Iris pigment epithelial cell (primary cell): ENCODE results near the gene KIF25.

Experiments used
- DNase-seq: peaks from one replicate; pipeline ENCODE4 v3.0.0-alpha.2; 2011; ENCODE audit warnings: low read depth

The KIF25 gene

DNA sequence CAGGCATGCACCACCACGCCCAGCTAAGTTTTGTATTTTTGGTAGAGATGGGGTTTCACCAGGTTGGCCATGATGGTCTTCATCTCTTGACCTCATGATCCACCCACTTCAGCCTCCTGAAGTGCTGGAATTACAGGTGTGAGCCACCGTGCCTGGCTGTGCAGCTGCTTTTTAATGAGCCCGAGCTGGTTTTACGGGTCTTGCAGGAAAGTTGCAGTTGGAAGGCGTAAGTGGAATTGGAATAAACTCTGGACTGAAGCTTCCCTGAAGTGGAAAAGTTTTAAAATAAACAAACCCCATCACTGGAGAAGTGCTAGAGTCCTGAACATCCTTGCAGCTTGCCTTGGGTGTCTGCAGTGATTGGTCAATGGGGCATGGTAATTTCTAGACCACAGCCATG, 40.4 kb downstream of the KIF25 start:
- DNase-seq, result no peak

DNA sequence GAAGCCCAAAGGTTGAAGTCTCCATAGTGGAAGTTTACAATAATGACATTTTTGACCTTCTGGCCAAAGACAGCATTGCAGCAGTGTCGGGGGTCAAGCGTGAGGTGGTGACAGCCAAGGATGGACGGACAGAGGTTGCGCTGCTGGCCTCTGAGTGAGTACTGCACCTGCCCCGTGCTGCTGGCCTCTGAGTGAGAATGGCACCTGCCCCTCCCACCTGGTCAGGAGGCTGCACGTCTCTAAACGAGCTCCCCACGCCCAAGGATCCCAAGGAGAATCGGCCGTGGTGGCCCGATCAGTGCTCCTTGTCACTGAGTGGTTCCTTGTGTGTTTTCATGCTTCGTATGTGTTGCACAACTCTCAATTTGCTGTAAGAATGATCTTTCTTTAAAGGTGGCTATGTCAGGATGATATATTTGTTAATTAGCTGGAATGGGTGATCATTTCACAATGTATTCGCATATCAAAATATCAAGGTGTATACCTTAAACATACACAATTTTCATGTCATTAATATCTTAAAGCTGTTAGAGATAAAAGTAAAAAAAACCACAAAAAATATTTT, 41.2 kb downstream of the KIF25 start:
- DNase-seq, result no peak

DNA sequence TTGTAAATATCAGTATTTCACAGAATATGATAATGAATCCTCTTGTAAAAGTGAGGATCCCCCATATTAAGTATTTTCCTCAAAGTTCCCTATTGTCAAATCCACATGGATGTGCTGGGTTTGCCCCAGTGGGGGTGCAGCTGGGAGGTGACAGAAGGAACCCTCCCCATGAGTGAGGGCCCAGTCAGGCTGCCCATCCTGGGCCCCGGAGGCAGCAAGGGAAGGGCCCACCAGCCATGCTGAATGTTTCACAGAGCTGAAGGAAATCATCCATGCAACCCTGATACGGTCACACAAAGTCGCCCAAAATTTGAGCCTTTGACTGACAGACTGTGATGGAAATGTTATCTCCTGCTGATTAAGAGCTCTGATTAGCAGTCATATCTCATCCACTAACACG, 41.8 kb downstream of the KIF25 start:
- DNase-seq, result no peak

DNA sequence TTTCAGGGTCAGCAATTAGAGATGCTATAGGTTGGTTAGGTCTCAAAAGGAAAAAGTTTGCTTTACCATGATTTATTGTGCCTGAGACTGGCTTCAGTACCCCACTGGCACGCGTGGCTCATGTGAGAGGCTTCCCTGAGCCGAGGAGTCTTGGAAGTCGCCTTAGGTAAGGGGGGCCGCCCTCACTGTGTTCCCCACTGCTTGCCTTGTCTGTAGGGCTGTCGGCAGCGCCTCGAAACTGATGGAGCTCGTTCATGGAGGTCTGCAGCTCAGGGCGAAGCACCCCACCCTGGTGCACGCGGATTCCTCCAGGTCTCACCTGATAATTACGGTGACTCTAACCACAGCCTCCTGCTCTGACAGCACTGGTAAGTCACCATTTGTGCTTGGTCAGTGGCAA, 42.4 kb downstream of the KIF25 start:
- DNase-seq, result no peak

DNA sequence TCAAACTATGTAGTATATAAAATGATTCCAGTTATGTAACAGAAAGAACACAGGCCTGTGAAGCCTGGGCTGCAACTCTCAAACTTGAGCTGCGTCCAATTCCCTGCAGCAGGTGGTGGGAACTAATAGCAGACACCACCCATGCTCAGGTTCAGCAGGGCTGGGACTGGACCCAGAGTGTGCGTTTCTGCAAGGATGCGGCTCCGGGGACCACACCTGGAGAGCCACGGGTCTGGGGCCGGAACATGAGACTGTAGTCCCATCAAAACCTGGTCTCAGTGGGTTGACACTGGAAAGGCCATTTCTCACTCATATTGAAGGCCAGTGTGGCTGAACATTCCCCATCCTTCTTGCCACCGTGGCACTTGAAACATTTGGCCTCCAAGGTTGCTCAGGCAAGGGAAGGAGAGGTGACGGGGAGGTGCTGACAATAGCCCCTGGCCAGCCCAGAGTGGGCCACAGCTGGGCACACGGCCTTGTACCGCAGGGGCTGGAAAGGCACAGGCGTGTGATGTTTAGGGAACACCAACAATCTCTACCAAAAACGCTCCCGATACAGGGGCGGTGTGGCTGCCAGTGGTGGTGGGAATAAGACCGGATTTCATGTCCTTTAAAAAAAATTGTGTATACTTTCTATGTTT, 43.5 kb downstream of the KIF25 start:
- no peak for DNase-seq

DNA sequence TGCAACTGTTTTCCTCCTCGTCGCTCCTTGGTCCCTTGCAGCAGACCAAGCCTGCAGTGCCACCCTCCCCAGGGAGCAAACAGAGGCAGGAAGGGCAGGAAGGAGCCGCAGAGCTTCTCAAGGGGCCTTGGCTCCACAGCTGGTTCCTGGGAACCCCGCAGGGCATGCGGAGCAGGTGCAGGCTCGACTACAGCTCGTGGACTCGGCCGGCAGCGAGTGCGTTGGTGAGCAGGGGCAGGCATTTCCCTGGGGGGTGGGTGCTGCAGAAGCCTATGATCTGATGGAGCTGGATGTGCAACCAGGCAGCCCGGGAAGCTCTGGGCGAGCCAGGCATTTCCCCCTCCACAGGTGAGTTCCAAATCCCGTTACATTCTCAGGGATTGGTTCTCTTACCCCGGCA, 44.5 kb downstream of the KIF25 start:
- DNase-seq, result no peak

DNA sequence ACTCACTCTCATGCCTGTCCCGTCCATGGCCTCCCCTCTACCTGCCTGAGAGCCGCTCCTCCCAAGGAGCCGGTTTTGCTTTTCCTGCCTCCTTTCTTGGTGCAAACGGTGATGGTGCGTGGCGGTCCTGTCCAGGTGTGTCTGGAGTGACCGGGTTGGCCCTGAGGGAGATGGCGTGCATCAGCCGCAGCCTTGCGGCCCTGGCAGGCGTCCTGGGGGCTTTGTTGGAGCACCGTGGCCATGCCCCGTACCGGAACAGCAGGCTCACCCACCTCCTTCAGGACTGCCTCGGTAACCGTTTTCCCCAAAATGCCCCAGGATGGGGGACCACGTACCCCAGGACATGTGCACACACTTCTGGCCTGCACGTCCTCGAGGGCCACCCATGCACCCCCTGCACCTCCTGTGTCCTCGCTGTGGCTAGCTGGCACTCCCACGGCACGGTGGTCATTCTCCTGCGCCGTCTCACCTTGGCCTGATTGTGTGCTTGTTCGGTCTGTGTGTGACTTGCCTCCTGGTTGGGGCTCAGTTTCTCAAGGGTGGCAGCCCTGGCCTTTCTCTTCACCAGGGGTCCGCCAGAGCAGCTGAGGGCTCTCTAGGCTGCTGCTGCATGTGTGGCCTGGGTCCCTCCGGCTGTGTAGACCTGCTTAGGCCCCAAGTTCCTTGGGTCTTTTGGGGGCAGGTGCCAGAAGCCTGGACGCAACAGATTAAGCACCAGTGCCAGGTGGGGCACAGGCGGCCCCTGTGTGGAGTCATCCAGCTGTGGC, 45.1 kb downstream of the KIF25 start:
- DNase-seq, result no peak

DNA sequence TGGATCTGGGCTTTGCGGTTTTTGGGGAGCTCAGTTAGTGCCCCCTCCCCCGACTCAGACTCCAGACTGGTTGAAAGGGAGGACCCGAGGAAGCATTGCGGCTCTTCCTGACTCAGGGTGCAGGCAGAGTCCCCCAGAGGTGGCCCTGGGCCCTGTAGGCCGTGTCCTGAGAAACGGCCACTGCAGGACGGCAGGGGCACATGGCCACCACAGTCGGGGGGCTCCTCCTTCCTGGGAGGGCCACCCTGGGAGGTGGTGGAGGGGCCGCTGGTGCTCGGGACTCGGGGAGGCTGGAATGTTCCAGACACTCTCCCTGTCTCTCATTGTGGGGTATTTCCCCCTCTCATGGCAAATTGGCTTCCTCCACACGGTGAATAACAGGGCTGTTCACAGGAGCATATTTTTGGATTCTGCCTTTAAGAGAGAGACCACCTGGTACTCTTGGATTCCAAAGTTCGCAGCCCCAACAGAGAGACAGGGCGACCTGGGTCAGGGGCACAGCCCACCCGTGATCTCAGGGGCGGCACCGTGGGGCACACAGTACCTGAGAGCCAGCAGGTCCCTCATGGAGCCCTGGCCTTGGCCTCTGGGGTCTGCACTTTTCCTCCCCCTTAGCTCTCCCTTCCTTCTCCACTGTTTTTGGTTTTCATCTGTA, 45.8 kb downstream of the KIF25 start:
- DNase-seq, result no peak

DNA sequence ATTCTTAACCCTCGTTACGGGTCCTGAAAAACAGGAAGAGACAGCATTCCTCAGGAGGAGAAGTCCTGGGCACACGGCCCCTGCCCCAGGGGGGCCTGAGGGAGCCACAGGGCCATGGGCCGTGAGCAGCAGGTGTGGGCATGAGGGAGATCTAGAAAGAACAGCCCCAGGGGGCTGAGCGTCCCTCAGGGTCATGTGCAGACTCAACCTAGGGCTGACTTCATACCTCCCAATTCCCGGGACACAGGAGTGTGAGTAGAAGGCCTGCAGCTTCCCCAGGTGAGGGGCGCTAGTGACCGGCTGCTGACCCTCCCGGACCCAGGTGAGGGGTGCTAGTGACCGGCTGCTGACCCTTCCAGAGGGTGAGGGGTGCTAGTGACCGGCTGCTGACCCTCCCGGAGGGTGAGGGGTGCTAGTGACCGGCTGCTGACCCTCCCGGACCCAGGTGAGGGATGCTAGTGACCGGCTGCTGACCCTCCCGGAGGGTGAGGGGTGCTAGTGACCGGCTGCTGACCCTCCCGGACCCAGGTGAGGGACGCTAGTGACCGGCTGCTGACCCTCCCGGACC, 46.5 kb downstream of the KIF25 start:
- no peak for DNase-seq

DNA sequence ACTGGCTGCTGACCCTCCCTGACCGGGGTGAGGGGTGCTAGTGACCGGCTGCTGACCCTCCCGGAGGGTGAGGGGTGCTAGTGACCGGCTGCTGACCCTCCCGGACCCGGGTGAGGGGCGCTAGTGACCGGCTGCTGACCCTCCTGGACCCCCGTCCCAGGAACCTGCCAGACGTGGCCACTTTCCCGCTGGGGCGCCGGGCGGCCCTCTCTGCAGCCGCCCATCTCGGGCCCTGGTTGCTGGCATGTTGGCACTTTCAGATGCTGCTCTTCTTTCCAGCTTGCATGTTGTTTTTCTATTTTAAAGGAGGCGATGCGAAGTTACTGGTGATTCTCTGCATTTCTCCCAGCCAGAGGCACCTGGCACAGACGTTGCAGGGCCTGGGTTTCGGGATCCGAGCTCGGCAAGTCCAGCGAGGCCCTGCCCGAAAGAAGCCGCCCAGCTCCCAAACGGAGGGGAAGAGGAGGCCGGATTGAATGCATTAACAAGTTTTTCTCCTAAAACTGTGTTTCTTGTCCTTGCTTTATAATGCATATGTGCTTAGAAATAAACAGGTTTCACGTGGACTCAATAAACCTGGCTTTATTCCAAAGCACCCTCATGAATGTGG, 47.2 kb downstream of the KIF25 start:
- DNase-seq, result no peak

DNA sequence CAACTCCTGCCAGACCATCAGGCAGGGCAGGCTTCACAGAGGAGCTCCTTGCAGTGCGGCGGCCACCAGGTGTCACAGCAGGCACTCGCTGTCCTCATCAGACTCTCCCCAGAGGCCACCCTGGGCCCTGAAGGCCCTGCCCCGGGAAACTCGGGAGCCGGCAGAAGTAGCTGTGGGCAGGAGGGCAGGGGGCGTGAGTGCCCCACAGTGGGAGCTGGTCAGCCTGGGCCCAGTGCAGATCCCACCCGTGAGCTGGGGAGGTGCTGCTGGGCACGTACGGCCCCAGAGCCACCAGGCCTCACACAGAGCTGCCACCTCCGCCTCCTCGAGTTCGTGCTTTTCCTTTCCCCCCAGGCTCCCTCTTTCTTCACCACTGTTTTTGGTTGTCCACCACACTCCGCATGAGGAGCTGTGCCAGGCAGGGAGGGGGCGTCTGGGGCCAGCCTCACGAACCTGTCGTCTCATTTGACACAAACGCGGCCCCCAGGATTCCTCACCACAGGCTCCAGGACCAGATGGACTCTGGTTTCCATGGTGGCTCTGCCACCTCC, 47.7 kb downstream of the KIF25 start:
- DNase-seq, result no peak

DNA sequence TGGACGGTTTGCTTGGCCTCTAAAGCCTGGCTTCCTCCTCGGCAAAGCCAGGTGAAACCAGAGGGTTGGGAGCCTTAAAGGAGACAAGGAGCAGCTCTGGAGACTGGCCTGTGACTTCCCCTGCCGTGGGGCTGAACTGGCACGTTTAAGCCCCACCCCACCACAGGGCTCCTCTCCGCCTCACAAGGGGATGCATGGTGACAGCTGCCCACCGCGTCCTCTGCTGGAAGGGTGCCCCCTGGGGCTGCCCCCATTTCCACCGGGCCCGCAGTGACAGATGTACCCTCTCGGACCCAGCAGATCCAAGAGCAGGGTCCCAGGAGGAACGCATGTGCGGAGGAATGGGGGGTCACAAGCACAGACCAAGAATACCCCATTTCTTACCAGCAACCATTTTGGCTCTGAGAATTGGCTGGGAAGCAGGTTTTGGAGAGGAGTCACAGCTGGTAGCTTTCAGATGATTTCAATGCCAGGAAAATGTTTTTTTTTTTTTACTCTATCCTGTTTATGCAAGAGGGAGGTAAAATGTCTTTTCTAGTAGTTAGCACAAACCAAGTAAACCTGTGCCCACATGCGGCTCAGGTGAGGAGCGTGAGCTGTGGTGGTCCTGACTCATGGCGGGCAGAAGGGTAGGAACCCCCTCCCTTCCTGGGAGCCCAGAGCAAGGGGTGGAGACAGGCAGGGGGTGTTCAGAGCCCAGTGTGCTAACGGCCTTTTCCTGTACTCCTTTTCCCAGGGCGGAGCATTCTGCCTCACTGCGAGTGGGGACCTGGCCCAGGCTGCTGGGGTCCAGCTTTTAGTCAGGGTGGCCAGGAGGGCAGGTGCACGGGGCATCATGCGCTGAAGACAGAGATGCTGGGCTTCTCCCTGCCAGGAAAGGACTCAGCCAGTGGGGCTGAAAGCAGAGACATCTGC, 48.5 kb downstream of the KIF25 start:
- DNase-seq, result no peak

DNA sequence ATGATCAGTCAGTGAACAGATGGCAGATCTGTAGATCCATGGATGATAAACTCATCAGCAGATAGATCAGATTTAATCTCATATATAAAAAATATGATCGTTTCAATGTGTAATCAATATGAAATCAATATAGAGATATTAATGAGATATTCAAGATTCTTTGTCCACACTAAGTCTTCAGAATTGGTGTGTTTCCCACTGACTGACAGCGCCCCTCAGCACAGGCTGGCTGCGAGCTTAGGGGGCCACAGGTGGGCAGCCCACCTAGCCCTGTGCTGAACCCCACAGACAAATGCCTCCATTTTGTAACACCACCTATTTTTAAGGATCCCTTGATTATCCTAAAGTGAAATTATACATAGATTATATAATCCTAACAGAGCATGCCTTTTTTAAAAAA, 49.2 kb downstream of the KIF25 start:
- no peak for DNase-seq

DNA sequence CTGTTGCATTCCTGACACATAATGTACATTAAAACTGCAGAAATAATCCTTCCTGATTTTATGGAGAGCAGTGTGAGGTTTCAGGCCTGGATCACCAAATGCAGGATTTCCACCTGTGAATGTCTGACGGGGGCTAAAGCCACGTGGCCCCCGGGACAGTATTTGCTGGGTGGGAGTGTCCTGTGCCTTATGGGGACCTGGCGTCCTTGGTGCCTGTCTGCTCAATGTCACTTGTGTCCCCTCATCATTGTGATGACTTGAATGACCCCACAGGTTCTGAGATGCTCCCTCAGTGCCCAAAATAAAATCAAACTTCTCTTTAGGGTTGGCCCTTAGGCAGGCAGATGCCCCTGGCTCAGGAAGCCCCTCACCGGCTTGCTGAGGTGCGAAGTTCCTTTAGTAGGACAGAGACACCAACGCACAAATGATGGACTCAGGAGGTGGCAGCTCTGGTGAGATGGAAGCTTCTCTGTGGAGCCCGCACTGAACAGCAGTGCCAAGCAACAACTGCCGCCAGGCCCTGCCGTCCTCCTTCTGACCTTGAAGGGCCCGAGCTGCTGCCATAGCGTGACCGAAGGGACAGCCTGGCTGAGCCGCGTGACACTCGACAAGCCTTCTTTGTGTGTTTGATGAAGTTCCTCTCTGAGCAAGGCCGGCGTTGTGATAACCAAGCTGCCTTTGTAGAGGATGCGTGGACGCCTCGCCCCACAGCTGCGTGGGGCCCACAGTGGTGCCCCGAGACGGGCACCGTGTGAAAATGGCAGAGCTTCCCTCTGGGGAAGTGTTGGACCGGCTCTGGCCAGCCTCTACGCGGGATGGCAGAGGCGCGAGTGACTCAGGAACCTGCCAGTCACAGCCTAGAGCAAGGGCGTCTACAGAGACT, 50.6 kb downstream of the KIF25 start:
- no peak for DNase-seq

DNA sequence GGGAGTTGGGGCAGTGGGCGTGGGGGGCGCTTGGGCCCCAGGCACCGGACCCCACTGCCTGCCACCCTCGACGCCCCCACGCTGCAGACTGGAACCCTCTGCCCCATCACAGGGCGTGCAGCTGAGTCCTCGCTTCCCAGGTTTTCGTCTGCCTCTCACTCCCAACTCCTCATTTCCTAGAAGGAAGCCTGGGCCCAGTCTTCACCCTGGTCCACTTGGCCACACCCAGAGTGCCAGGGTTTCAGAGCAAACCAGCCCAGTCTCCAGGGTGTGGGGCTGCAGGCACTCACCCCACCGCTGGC, 51.2 kb downstream of the KIF25 start:
- DNase-seq, result no peak

DNA sequence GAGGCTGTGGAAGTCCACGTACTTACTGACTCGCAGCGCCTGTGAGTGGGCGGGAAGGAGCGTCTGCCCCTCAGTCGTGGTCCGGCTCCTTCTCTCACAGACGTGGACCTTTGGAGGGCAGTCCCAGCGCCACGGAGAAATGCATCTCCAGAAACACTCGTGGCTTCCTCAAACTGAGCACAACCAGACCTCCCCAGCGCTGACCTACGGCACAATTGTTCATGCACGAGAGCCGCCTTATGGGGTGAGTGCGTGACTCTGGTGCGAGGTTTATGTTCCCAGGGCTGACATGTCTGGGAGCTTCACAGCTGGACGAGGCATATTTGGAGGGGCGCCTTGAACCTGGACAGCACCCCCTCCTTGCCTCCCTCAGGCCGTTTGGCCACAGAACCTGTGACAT, 51.8 kb downstream of the KIF25 start:
- DNase-seq, result no peak

DNA sequence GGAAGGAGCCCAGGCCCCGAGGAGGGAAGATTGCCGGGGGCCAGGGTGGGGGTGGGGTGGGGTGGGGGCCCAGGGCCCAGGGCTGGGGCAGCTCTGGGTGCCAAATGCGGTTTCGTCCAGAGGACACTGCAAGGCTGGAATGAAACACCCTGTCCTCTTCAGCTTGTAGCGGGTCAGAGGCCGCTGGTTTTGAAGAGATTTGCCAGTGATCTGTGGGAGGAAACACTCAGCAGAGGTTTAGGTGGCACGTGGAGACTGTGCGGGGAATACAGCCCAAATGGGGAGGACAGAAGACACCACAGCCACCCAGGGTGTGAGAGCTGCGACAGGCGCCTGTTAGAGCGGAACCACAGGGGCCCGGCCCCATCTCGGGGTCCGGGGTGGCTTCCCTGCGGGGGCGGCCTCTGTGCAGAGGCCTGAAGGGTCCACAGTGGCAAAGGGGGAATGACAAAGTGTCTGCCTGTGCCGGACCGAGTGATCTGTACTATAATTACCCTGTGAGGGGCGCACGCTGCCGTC, 52.3 kb downstream of the KIF25 start:
- DNase-seq, result no peak

DNA sequence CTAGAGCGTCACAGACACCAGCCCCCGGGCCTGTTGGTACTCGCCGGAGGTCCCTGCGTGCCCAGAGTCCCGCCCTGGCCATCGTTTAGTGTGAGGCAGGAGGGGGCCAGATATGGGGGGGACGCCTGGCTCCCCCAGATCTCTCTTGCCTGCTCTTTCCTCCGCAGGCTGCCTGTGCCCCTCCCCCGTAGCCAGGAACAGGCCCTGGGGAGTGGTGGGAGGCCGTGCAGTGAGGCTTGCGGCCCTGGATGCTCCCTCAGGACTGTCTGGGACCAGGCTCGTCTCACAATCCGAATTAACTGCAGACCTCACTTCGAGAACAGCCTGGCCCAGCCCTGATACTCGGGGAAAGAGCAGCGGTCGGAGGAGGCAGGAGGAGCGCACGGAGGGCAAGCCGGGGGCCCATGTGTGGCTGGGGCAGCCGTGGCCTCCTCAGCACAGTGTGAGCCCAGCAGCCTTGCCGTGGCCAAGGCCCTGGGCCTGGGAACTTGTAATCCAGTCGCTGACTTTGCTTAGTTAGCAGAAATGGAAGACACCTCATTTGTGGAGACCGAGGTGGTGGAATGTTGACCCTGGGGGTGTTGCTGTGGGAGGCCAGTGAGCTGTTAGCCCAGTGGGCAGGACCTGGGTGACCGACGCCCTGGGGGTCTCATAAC, 52.9 kb downstream of the KIF25 start:
- no peak for DNase-seq

DNA sequence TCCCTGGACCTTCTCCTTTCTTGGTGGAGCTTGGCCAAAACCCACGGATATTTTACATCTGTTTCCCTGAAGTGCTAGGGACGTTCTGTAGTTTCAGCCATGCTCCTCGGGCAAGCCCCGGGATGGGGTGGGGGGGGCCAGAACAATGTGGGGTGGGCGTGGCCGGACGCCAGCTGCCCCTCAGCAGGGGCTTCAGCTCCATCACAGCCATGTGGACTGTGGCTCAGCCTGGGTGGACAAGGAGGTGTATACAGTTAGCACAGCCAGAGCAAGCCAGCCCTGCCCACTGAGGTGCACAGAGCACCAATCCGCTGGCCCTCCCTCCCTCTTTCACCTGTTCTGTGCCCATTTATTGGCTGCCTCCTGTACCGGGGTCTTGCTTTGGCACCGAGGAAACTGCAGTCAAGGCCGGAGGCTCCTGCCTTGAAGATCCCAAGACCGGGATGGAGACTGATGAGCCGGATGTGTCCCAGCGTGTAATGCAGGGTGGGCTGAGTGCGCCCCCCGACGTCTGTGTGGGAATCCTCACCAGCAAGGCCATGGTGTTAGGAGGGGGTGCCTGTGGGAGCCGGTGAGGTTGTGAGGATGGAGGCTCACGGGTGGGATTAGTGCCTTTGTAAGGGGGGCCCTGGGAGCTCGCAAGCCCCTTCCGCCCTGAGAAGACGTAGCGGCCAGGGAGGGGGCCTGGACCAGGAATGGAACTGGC, 53.6 kb downstream of the KIF25 start:
- no peak for DNase-seq
